Fibroblast of upper back skin (primary cell): ENCODE measurements around the gene PPP4R4.

Experiments used
- DNase-seq: peaks from one replicate; pipeline ENCODE4 v3.0.0-alpha.2; 2013

Gene PPP4R4

DNA sequence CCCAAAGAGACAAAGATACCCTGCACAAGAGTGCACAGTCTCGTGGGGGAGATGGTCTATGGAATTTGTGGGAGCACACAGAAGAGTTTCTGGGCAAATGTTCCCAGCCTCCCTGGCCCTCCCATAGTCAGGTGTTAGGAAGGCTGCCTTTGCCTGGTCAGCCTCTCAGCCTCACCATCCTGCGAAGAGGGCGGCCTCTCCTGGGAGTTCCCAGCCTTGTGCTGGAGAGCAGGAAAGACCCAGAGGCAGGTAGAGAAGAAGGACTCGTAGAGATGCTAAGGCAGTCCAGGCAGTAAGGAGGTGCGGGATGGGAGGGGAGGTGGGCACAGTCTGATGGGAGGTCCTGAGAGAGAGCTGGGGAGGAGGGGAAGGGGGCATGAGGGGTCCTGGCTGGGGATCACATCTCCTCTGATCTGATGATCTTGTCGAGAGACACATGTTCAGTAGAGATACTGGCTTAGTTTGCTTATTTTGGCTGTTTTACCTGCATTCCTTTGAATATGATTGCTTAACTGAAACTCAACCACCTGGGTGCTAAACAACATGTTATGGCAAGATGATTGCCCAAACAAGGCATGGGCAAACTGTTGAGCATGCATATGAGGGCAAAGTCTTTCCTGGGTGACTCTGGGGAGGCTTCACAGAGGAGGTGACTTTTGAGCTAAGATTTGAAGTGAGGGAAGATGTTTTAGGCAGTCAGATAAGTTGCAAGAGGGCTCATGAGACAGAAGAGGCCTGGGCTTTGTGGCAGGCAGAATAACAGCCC lies 138.5 kb downstream of the PPP4R4 start:
- DNase-seq = no peak

- peak; percentile 21 for DNase-seq
Measured at GRCh38 chr14:94313991-94314655, 140.0 kb downstream of the PPP4R4 start.

DNA sequence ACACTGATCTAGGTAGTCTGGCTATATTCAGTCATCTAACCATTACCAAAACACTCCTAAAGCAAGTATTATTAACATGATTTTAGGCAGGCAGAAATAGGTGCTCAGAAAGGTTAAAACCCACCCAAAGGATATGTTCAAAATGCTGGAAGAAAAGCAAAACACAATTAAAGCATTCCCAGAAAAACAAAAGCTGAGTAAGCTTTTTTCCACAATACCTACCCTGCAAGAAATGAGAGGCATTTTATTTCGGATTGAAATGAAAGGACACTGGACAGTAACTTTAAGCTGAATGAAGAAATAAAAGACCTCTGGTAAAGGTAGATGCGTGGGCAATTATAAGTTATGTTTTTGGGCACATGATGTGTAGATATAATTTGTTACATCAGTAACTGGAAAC lies 140.8 kb downstream of the PPP4R4 start:
- no peak for DNase-seq

GRCh38 chr14:94316692-94317091 lies 142.6 kb downstream of the PPP4R4 start:
- DNase-seq = no peak

GRCh38 chr14:94317259-94317658 lies 143.1 kb downstream of the PPP4R4 start:
- DNase-seq = no peak

- DNase-seq = no peak
Measured at GRCh38 chr14:94320243-94320642, 146.1 kb downstream of the PPP4R4 start.

- DNase-seq = no peak
Measured at GRCh38 chr14:94321421-94322271, 147.5 kb downstream of the PPP4R4 start.

DNA sequence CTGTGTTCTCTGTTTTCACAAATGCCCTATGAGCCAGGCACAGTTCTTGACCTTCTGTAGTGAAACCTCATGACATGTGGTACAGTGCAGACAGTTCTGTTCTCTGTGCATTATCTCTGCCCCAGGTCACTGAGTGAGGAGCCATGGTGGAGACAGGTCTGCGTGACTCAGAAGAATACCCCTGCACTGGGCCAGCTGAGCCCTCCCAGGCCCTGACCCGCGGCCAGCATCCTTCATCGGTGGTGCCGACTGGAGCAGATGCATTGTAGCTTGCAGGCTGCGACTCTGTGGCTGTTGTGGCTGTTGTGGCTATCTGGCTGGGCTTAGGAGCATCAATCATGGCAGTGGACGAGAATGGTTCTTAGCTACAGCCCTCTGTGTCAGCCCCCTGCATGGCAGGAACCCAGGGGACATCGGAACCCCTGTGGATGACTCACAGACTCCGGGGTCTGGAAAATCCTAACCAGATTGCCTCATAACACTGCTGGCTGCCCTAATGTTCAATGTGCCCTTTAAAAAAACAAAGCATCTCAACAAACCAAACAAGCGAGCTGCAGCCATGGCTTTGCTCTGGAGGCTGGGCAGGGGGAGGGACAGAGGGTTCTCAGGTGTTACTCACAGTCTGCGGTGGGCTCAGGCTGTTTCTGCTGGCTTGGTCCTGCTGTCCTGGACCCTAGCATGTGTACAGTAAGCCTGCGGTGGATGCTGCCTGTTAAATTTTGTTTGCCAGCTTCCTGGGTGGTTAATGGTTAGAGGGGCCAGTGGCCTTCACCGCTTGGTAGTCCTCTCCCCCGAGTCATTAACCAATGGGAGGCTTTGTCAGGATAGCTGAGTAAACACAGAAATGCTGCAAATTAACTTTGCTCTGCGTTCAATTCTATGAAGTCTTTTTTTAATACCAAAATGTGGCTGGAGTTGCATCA lies 148.8 kb downstream of the PPP4R4 start, which contains the start of gene SERPINA6:
Gene SERPINA6 (minus strand): TSS at position 689 of the 923 bp plus-strand sequence. CDS start 8,688 bp downstream, outside the sequence.
- DNase-seq = peak; percentile 43

GRCh38 chr14:94328196-94328595 lies 154.1 kb downstream of the PPP4R4 start:
- DNase-seq = no peak
